Spinal cord (tissue), 10 donors: ENCODE data around the gene SEC14L6. TPM values are rescaled to one million over a fixed set of nuclear protein-coding genes. Genes with fewer than 3 reads are reported as not detected.
A peak's percentile ranks its signal among the peaks of the same experiment; 100 is the strongest.

Experiments
- DNase-seq, 6 donors: peaks; one replicate each; pipeline versions ENCODE4 v3.0.0 to v3.0.0-alpha.2; 2013 to 2015; ENCODE audit warnings: low spot score in 6 of 6, low read depth in 4 of 6
- H3K27ac ChIP-seq: one replicate; pipeline ENCODE4 v1.5.1; 2013; ENCODE audit warnings: low read depth, low read length, control low read depth
- H3K27me3 ChIP-seq: one replicate; pipeline ENCODE4 v1.6.1; 2013; ENCODE audit warnings: low read length; ENCODE audit not compliant: control insufficient read depth, insufficient read depth
- H3K36me3 ChIP-seq: one replicate; pipeline ENCODE4 v1.6.1; 2013; ENCODE audit warnings: low read length; ENCODE audit not compliant: control insufficient read depth, insufficient read depth
- H3K4me1 ChIP-seq: one replicate; pipeline ENCODE4 v1.6.1; 2013; ENCODE audit warnings: low read length; ENCODE audit not compliant: control insufficient read depth, insufficient read depth
- H3K4me3 ChIP-seq: one replicate; pipeline ENCODE4 v1.5.1; 2013; ENCODE audit warnings: low read depth, low read length, control low read depth
- H3K9me3 ChIP-seq: one replicate; pipeline ENCODE4 v1.6.1; 2013; ENCODE audit warnings: low read length; ENCODE audit not compliant: control insufficient read depth, insufficient read depth
- WGBS: methylation state at CpG from one replicate; pipeline ENCODE4 v1.1.5; 2013; ENCODE audit warnings: missing lambda C conversion rate; ENCODE audit not compliant: insufficient coverage; 5-methylcytosine and 5-hydroxymethylcytosine counted together
- polyA plus RNA-seq, 2 donors: library from polyadenylated mRNA; unstranded; fragments of 120-200 nt; gene quantifications; one replicate each; pipeline ENCODE4 v1.2.1, GENCODE V29; 2013; ENCODE audit not compliant: insufficient read length in 2 of 2
- total RNA-seq, 2 donors: library from RNA; depleted of rRNA in 1 of 2; stranded (reverse); fragments of 120-200 nt in 1 of 2; fragments of >200 nt in 1 of 2; gene quantifications; one replicate each; pipeline versions ENCODE4 v1.2.3 to v1.2.4, GENCODE V29; 2013 to 2014
- donor health status: healthy.

Gene SEC14L6
- total and polyA plus RNA-seq, 4 donors: 2.6 to 7.9 (median 3.5) TPM

- Histone ChIP-seq H3K27me3 (no peaks in the 10 kb centered on the region), H3K4me1 (peaks cover 36% of the 10 kb centered on the region), H3K27ac (no peak overlapping the region), H3K4me3 (no peak overlapping the region), H3K9me3 (no peaks in the 10 kb centered on the region), H3K36me3 (peaks cover 98% of the 10 kb centered on the region)
- 100% methylated on average over 1 of the region's 6 CpGs for WGBS
- DNase-seq: no peak
Observed at GRCh38 chr22:30580896-30581295, 34.4 kb upstream of the SEC14L6 start.

DNA sequence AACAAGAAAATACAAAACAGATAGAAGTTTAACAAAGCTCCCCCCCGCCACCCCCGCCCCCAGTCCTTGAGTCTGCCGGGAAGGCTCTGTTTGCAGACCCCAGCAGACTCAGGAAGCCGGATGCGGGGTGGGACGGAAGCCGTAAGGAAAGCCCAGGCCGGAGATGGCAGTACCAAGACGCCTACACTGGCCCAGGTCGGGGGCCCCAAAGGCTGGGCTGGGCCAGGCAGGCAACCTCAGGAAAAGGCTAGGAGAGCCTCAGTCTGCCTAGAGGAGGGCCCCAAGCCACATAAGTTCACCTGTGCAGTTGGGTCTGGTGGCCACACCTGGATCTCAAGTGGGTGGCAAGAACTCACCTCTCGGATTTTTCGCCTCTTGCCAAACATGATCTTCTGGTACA, 31.9 kb upstream of the SEC14L6 start:
- no peaks in the 10 kb centered on the region for H3K27me3 ChIP-seq
- no peak overlapping the region for H3K27ac ChIP-seq
- WGBS: 92% methylated on average over 11 of the region's 12 CpGs

GRCh38 chr22:30575859-30576258, 29.3 kb upstream of the SEC14L6 start:
- Histone ChIP-seq H3K9me3 (no peaks in the 10 kb centered on the region), H3K27ac (peak overlapping the region; percentile 94), H3K4me1 (peaks cover 41% of the 10 kb centered on the region), H3K4me3 (no peak overlapping the region), H3K27me3 (no peaks in the 10 kb centered on the region), H3K36me3 (peaks cover 57% of the 10 kb centered on the region)
- WGBS: 85% methylated on average over 12 of the region's 15 CpGs
- DNase-seq: no peak

More for the DNA sequence above, 31.9 kb upstream of the SEC14L6 start:
- H3K9me3 ChIP-seq: no peaks in the 10 kb centered on the region
- H3K4me3 ChIP-seq: no peak overlapping the region
- peaks cover 83% of the 10 kb centered on the region for H3K36me3 ChIP-seq
- H3K4me1 ChIP-seq: peaks cover 48% of the 10 kb centered on the region
- no peak for DNase-seq

GRCh38 chr22:30574997-30575671, 28.6 kb upstream of the SEC14L6 start:
- no peaks in the 10 kb centered on the region for H3K9me3 ChIP-seq
- H3K27ac ChIP-seq: peak overlapping the region; percentile 94
- peaks cover 41% of the 10 kb centered on the region for H3K4me1 ChIP-seq
- peak overlapping the region; percentile 16 for H3K4me3 ChIP-seq
- WGBS: 60% methylated on average over 12 of the region's 12 CpGs
- DNase-seq: peak in 1 of 6 donors; percentile 34
- peaks cover 50% of the 10 kb centered on the region for H3K36me3 ChIP-seq
- no peaks in the 10 kb centered on the region for H3K27me3 ChIP-seq

GRCh38 chr22:30574095-30574981, 27.8 kb upstream of the SEC14L6 start, which contains the start of gene GAL3ST1:
TSS of gene GAL3ST1 (minus strand) at chr22:30574665. CDS start at chr22:30557392, 17,273 bp downstream.
- H3K4me1 ChIP-seq: peaks cover 41% of the 10 kb centered on the region
- H3K36me3 ChIP-seq: peaks cover 42% of the 10 kb centered on the region
- peak within 1 kb of the TSS; percentile 54 for H3K4me3 ChIP-seq
- no peaks in the 10 kb centered on the region for H3K27me3 ChIP-seq
- H3K27ac ChIP-seq: peak within 1 kb of the TSS; percentile 94
- H3K9me3 ChIP-seq: no peaks in the 10 kb centered on the region
- peak in 3 of 6 donors; percentile 42 to 83 (median 67) for DNase-seq
- WGBS: under 1% methylated on average over 74 of the region's 75 CpGs

DNA sequence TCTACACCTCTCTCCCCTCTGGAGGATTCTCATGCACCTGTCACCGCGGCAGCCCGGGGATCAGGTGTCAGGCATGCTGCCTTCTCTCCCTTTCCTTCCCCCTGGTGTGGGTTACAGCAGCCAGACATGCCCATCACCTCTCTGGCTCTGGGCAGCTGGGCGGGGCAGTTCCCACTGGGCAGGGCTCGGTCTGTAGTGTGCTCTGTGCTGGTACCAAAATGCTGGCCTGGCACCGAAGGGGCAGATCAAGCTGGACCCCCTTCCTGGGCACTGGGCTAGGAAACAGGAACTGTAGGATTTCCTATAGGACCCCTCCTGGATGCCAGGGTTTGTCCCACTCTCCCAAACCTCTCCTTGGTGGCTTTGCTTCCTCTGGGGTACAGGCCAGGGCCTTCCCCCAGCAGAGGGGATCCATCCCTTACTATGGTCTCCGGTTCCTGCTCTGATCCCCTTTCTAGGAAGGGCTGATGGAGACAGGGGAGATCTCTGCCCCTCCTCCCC, 27.1 kb upstream of the SEC14L6 start:
- WGBS: 56% methylated on average over 6 of the region's 7 CpGs
- H3K27ac ChIP-seq: peak overlapping the region; percentile 80
- H3K36me3 ChIP-seq: peaks cover 35% of the 10 kb centered on the region
- no peak for DNase-seq
- H3K4me1 ChIP-seq: peaks cover 41% of the 10 kb centered on the region
- H3K4me3 ChIP-seq: peak overlapping the region; percentile 54
- H3K27me3 ChIP-seq: no peaks in the 10 kb centered on the region
- no peaks in the 10 kb centered on the region for H3K9me3 ChIP-seq

DNA sequence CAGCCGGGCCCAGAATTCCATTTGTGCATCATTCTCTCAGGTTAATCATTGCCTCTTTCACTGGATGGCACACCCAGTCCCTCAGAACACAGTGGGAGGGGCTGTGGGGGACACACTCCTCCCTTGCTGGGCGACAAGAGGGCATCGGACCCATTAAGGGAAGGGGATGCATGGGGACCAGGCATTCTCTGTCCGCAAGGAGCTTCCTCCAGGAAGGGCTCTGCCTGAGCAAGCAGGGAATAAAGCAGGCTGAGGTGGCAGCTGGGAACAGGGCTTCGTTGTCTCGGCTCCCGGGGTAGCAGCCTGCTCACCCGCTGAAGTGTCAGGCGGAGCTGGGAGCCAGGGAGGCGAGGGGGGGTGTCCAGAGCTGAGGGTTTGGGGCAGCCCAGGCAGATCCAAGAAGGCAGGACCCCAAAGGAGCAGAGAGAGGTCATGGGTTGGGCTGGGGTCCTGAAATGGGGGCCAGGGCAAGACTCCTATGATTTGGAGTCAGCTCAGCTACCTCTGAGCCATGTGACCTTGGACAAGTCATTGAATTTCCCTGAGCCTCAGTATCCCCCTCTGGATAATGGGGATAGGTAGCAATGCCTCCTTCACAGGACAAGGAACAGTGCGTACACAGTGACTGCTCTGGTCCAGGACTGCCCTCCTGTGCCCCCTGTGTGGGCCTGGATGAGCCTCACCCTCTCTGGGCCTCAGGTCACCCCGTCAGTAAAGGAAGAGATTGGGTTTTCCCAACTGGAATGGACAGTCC, 26.5 kb upstream of the SEC14L6 start:
- Histone ChIP-seq H3K27ac (peak overlapping the region; percentile 80), H3K9me3 (no peaks in the 10 kb centered on the region), H3K4me1 (peaks cover 41% of the 10 kb centered on the region), H3K36me3 (peaks cover 29% of the 10 kb centered on the region), H3K27me3 (no peaks in the 10 kb centered on the region), H3K4me3 (peak overlapping the region; percentile 54)
- WGBS: 40% methylated on average over 11 of the region's 12 CpGs
- DNase-seq: peak in 2 of 6 donors; percentile 37 to 60

DNA sequence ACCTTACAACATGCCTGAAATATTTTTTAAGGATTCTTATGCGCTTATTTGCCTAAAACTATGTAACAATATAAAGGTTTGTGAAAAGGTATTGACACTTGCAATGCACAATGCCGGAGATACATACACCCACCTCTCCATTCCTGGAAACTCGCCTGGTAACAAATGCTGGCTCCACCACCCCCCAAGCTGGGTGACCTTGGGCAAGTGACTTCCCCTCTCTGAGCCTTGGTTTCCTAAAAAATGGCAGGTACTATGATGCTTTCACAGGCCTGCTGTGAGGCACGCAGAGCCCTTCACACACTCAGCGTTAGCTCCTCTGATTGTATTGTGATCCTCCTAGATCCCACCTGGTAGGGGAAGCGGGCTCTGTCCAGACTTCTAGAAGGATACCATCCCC, 25.7 kb upstream of the SEC14L6 start:
- peak overlapping the region; percentile 80 for H3K27ac ChIP-seq
- no peak for DNase-seq
- peaks cover 41% of the 10 kb centered on the region for H3K4me1 ChIP-seq
- H3K4me3 ChIP-seq: peak overlapping the region; percentile 54
- peaks cover 21% of the 10 kb centered on the region for H3K36me3 ChIP-seq
- H3K9me3 ChIP-seq: no peaks in the 10 kb centered on the region
- 80% methylated on average over 4 of the region's 6 CpGs for WGBS
- H3K27me3 ChIP-seq: no peaks in the 10 kb centered on the region

DNA sequence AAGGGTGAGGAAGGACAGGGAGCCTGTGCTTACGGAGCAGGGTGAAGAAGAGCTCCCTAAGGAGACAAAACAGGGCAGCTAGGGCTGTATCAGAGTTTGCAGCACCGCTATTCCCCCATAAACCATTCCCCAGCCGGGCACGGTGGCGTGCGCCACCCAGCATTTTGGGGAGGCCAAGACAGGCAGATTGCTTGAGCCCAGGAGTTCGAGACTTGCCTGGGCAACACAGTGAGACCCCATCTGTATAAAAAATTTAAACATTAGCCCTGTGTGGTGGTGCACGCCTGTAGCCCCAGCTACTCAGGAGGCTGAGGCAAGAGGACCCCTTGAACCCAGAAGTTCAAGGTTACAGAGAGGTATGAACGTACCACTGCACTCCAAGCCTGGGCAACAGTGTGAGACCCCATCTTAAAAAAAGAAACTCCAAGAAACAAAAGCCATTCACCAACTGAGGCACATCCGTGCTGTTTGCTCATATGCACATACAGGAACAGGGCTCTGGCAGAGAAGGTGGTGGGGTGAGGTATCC, 23.2 kb upstream of the SEC14L6 start:
- H3K27ac ChIP-seq: no peak overlapping the region
- H3K4me1 ChIP-seq: peaks cover 33% of the 10 kb centered on the region
- DNase-seq: no peak

More for the DNA sequence above, 23.2 kb upstream of the SEC14L6 start:
- Histone ChIP-seq H3K36me3 (no peaks in the 10 kb centered on the region), H3K4me3 (no peak overlapping the region), H3K9me3 (no peaks in the 10 kb centered on the region), H3K27me3 (no peaks in the 10 kb centered on the region)
- WGBS: 89% methylated on average over 8 of the region's 10 CpGs
